Natural killer cell (primary cell): ENCODE data around the gene OR4C6. TPM values are rescaled to one million over a fixed set of nuclear protein-coding genes. Genes with fewer than 3 reads are reported as not detected.

Experiments used
- ATAC-seq, 3 donors: fragments of 150-1000 bp in 2 of 3; fragments of 200-7000 bp in 1 of 3; cut with Tn5 transposase; 1 replicate in 1 of 3; 2 replicates in 2 of 3; pipeline ENCODE4 v1.10.0; 2021; ENCODE audit warnings: mild to moderate bottlenecking in 2 of 3, moderate library complexity in 2 of 3
- DNase-seq, 2 donors: peaks; one replicate each; pipeline versions ENCODE4 v3.0.0 to v3.0.0-alpha.2; 2013 to 2021; ENCODE audit warnings: mixed read lengths in 1 of 2
- H3K27ac ChIP-seq: one replicate; pipeline ENCODE4 v1.5.1; 2013; ENCODE audit warnings: mild to moderate bottlenecking, low read length
- H3K27me3 ChIP-seq: one replicate; pipeline ENCODE4 v1.6.1; 2013; ENCODE audit warnings: low read length; ENCODE audit not compliant: control insufficient read depth, insufficient read depth
- H3K36me3 ChIP-seq: one replicate; pipeline ENCODE4 v1.6.1; 2013; ENCODE audit warnings: low read length; ENCODE audit not compliant: control insufficient read depth, insufficient read depth
- H3K4me1 ChIP-seq: one replicate; pipeline ENCODE4 v1.6.1; 2013; ENCODE audit warnings: low read length; ENCODE audit not compliant: control insufficient read depth, insufficient read depth
- H3K4me3 ChIP-seq: one replicate; pipeline ENCODE4 v1.5.1; 2013; ENCODE audit warnings: low read length
- H3K9me3 ChIP-seq: one replicate; pipeline ENCODE4 v1.6.1; 2013; ENCODE audit warnings: low read length; ENCODE audit not compliant: control insufficient read depth, insufficient read depth
- H3K27ac Mint-ChIP-seq, 2 donors: one replicate each; pipeline ENCODE4 v1.8.0; 2022; ENCODE audit warnings: mild to moderate bottlenecking in 2 of 2, mixed read lengths in 2 of 2, moderate library complexity in 1 of 2
- H3K27me3 Mint-ChIP-seq, 2 donors: one replicate each; pipeline ENCODE4 v1.8.0; 2022; ENCODE audit warnings: low read depth in 2 of 2, mixed read lengths in 2 of 2
- H3K36me3 Mint-ChIP-seq: one replicate; pipeline ENCODE4 v1.8.0; 2022; ENCODE audit warnings: mixed read lengths
- H3K4me1 Mint-ChIP-seq, 2 donors: one replicate each; pipeline ENCODE4 v1.8.0; 2022; ENCODE audit warnings: mixed read lengths in 2 of 2
- H3K4me3 Mint-ChIP-seq: one replicate; pipeline ENCODE4 v1.8.0; 2022; ENCODE audit warnings: mild to moderate bottlenecking, moderate library complexity, mixed read lengths
- H3K9me3 Mint-ChIP-seq, 2 donors: one replicate each; pipeline ENCODE4 v1.8.0; 2022; ENCODE audit warnings: mixed read lengths in 2 of 2
- WGBS: methylation state at CpG from one replicate; pipeline ENCODE4 v1.1.7; 2013; ENCODE audit warnings: missing lambda C conversion rate; ENCODE audit not compliant: insufficient coverage; 5-methylcytosine and 5-hydroxymethylcytosine counted together
- intact Hi-C: fragments of 100-400 bp; cut with micrococcal nuclease; formaldehyde crosslinking; loops from one replicate; pipeline ENCODE4 v1.14.2; 2022
- total RNA-seq, 4 donors: library from RNA; stranded (reverse); fragments of 120-200 nt in 1 of 4; gene quantifications; one replicate each; pipeline versions ENCODE4 v1.2.3 to v1.2.4, GENCODE V29; 2013 to 2022
- TF ChIP-seq, protein P1 (sequence below): fragments of 200-600 bp; IDR thresholded peaks from one replicate; pipeline ENCODE4 v1.8.0; 2022; ENCODE audit warnings: antibody characterized with exemption

OR4C6 gene
- total RNA-seq, 3 donors from 2014 or later (not counting 1 experiment from before 2014, with no cell fraction given) = not detected

DNA sequence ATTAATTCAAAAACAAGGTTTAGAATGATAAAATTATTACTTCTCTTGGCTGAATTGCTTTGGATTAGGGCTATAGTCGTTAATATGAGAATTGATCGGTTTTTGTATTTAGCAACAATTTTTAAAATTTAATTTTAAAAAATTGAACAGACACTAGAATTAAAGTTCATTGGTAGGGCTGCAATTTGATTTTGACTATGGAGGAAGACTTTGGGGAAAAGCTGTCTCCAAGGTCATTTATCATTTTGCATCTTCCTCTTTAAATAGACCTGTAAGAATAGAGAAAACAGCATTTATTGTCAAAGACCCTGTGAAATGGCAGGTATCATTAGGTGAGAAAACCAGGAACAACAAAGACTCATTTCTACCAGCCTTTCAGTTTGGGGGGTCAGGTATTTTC, 14.0 kb upstream of the OR4C6 start, which contains the start of gene OR4S2:
OR4S2 (plus strand) TSS at position 301 of the 400 bp plus-strand sequence. CDS start 2,577 bp downstream, outside the sequence.
- no peaks in the 10 kb centered on the region for H3K9me3 ChIP-seq
- TF ChIP-seq, protein P1, sequence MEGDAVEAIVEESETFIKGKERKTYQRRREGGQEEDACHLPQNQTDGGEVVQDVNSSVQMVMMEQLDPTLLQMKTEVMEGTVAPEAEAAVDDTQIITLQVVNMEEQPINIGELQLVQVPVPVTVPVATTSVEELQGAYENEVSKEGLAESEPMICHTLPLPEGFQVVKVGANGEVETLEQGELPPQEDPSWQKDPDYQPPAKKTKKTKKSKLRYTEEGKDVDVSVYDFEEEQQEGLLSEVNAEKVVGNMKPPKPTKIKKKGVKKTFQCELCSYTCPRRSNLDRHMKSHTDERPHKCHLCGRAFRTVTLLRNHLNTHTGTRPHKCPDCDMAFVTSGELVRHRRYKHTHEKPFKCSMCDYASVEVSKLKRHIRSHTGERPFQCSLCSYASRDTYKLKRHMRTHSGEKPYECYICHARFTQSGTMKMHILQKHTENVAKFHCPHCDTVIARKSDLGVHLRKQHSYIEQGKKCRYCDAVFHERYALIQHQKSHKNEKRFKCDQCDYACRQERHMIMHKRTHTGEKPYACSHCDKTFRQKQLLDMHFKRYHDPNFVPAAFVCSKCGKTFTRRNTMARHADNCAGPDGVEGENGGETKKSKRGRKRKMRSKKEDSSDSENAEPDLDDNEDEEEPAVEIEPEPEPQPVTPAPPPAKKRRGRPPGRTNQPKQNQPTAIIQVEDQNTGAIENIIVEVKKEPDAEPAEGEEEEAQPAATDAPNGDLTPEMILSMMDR = no peak
- no CpG with 5 or more reads among the region's 2 CpGs for WGBS
- Mint-ChIP-seq H3K4me3 (no peak within 1 kb of the TSS), H3K4me1 (no peaks in the 10 kb centered on the region), H3K27ac (no peak within 1 kb of the TSS), H3K9me3 (peaks cover 2 to 27% of the 10 kb centered on the region in 2 donors), H3K36me3 (no peaks in the 10 kb centered on the region), H3K27me3 (no peaks in the 10 kb centered on the region)
- no peak for ATAC-seq
- H3K27ac ChIP-seq = no peak within 1 kb of the TSS
- H3K27me3 ChIP-seq = no peaks in the 10 kb centered on the region
- no peak for DNase-seq
- no peak within 1 kb of the TSS for H3K4me3 ChIP-seq
- H3K36me3 ChIP-seq = no peaks in the 10 kb centered on the region
- H3K4me1 ChIP-seq = no peaks in the 10 kb centered on the region
- intact Hi-C loops = no loop called here

DNA sequence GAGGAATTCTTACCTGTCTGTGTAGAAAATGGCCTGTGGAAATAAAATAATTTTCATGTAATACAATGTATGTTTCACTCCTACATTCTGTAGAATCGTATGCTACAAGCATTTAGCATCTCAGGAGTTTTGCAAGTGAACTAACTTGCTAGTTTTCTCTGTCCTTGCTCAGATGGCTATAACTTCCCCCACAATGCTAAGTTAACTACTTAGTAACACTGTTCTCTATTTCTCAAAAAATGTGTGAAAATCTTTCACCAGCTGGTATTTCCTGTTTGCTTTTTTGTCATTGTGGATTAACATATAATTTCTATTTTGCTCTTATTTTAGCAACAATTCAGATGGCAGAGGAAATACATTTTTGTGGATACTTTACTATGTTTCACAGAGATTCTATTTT, 9.4 kb upstream of the OR4C6 start:
- H3K9me3 ChIP-seq = no peaks in the 10 kb centered on the region
- H3K27me3 Mint-ChIP-seq = no peaks in the 10 kb centered on the region
- whole genome bisulfite sequencing = 87% methylated on average over 1 of the region's 1 CpG
- no peak overlapping the region for H3K27ac ChIP-seq
- H3K4me1 Mint-ChIP-seq = no peaks in the 10 kb centered on the region
- H3K36me3 Mint-ChIP-seq = no peaks in the 10 kb centered on the region
- TF ChIP-seq, protein P1 = no peak
- no peak overlapping the region for H3K4me3 Mint-ChIP-seq
- no peaks in the 10 kb centered on the region for H3K27me3 ChIP-seq
- no peaks in the 10 kb centered on the region for H3K36me3 ChIP-seq
- H3K4me1 ChIP-seq = no peaks in the 10 kb centered on the region
- intact Hi-C loops = no loop called here
- ATAC-seq (no peak), DNase-seq (no peak)
- H3K4me3 ChIP-seq = no peak overlapping the region
- H3K9me3 Mint-ChIP-seq = peaks cover under 1 to 16% of the 10 kb centered on the region in 2 donors
- no peak overlapping the region for H3K27ac Mint-ChIP-seq

DNA sequence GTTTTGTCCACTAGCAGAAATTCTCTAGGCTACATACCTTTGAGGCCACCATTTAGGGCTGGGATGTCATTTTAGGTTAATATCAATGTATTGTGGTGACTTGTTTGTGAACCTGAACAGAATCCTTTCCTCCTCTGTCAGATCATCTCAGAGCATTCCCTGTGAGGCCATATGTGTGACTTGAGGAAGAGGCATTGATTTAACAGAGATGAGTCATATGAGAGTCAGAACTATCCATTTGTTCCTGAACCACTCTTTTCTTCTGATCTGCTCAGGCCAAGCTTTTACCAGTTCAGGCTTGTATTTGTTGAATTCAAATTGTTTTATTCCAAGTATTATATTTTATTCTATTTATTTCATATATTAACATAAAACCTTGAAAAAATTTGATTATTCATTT, 6.9 kb upstream of the OR4C6 start:
- Mint-ChIP-seq H3K27ac (no peak overlapping the region), H3K4me3 (no peak overlapping the region), H3K4me1 (no peaks in the 10 kb centered on the region), H3K9me3 (peaks cover 5 to 20% of the 10 kb centered on the region in 2 donors), H3K36me3 (no peaks in the 10 kb centered on the region), H3K27me3 (no peaks in the 10 kb centered on the region)
- Histone ChIP-seq H3K36me3 (no peaks in the 10 kb centered on the region), H3K4me1 (no peaks in the 10 kb centered on the region), H3K27ac (no peak overlapping the region), H3K4me3 (no peak overlapping the region), H3K9me3 (no peaks in the 10 kb centered on the region), H3K27me3 (no peaks in the 10 kb centered on the region)
- DNase-seq = no peak
- ATAC-seq = no peak
- intact Hi-C loops = no loop called here
- TF ChIP-seq, protein P1 = no peak

DNA sequence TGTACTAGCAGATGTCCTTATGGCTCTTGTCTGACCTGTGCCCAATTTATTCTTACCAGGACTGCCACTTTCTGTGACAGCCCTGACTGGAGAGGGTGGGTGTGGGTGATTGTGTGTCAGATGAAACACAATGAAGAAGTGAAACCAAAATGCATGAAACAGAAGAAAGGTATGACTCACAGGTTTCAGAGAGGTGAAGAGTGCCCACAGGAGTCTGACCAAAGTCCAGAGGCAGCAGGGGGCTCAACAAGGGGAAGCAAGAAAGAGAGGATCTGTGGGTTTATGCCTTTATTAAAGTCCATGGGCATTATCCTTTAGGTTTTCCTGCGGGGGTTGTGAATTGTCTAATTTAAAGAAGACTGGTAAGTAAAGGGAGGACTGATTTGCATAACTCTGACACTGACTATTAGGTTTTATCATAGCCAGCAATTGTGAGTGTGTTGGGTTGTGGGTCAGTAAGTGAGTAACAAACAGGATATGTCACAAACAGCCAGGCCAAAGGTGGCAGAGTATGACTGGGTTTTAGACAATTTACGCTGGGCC, 3.9 kb upstream of the OR4C6 start:
- H3K27ac ChIP-seq = no peak overlapping the region
- intact Hi-C loops = no loop called here
- DNase-seq (no peak), ATAC-seq (no peak)
- H3K27ac Mint-ChIP-seq = no peak overlapping the region
- no peaks in the 10 kb centered on the region for H3K36me3 Mint-ChIP-seq
- TF ChIP-seq, protein P1 = no peak
- H3K9me3 Mint-ChIP-seq = peaks cover 6 to 18% of the 10 kb centered on the region in 2 donors
- H3K4me1 Mint-ChIP-seq = no peaks in the 10 kb centered on the region
- H3K27me3 ChIP-seq = no peaks in the 10 kb centered on the region
- peaks cover 4% of the 10 kb centered on the region for H3K9me3 ChIP-seq
- H3K27me3 Mint-ChIP-seq = no peaks in the 10 kb centered on the region
- H3K4me1 ChIP-seq = no peaks in the 10 kb centered on the region
- WGBS = 88% methylated on average over 2 of the region's 2 CpGs
- H3K4me3 ChIP-seq = no peak overlapping the region
- H3K36me3 ChIP-seq = no peaks in the 10 kb centered on the region
- H3K4me3 Mint-ChIP-seq = no peak overlapping the region
